SK-N-SH (cell line): Measurements from ENCODE around the gene SMG1.

ENCODE experiments used
- EP300 ChIP-seq, 2 experiments: IDR thresholded peaks; 2 replicates each; pipeline versions ENCODE4 v1.4.0 to v1.6.1; 2012; ENCODE audit warnings: borderline replicate concordance in 1 of 2, low read depth in 1 of 2, low read length in 1 of 2
- TAF1 ChIP-seq: IDR thresholded peaks from 2 replicates; pipeline ENCODE4 v1.6.1; 2012; ENCODE audit warnings: low read depth, mild to moderate bottlenecking, low read length, moderate library complexity, borderline replicate concordance
- TF ChIP-seq, protein P1 (sequence below): fragments of 150-350 bp; IDR thresholded peaks from 2 replicates; pipeline ENCODE4 v1.6.1; 2016; ENCODE audit warnings: mild to moderate bottlenecking, low read depth, low read length
- TF ChIP-seq, protein P2 (sequence below): fragments of 200-600 bp; sonication (generic); IDR thresholded peaks from 2 replicates; pipeline ENCODE4 v1.6.1; 2017; ENCODE audit warnings: antibody characterized with exemption, mild to moderate bottlenecking, moderate library complexity

DNA sequence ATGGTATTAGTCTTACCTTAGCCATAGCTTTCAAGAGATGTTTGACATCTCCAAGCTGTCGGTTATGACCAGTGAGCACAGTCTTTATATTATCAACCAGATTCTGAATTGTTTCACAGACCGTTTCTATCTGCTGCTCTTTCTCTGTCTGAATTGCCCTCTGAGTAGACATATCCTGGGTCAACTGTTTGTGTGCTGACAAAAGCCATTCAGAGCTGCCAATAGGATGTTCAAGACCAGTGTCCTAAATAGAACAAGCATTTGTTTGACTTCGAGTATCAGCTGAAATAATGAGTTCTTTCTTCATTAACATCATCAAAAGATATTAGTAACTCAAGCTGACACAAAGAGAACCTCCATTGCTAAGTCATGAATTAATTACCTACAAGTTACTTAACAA, 109.9 kb downstream of the SMG1 start:
- TF ChIP-seq, protein P1, sequence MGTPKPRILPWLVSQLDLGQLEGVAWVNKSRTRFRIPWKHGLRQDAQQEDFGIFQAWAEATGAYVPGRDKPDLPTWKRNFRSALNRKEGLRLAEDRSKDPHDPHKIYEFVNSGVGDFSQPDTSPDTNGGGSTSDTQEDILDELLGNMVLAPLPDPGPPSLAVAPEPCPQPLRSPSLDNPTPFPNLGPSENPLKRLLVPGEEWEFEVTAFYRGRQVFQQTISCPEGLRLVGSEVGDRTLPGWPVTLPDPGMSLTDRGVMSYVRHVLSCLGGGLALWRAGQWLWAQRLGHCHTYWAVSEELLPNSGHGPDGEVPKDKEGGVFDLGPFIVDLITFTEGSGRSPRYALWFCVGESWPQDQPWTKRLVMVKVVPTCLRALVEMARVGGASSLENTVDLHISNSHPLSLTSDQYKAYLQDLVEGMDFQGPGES, result no peak
- no peak for TF ChIP-seq TAF1
- TF ChIP-seq, protein P2, sequence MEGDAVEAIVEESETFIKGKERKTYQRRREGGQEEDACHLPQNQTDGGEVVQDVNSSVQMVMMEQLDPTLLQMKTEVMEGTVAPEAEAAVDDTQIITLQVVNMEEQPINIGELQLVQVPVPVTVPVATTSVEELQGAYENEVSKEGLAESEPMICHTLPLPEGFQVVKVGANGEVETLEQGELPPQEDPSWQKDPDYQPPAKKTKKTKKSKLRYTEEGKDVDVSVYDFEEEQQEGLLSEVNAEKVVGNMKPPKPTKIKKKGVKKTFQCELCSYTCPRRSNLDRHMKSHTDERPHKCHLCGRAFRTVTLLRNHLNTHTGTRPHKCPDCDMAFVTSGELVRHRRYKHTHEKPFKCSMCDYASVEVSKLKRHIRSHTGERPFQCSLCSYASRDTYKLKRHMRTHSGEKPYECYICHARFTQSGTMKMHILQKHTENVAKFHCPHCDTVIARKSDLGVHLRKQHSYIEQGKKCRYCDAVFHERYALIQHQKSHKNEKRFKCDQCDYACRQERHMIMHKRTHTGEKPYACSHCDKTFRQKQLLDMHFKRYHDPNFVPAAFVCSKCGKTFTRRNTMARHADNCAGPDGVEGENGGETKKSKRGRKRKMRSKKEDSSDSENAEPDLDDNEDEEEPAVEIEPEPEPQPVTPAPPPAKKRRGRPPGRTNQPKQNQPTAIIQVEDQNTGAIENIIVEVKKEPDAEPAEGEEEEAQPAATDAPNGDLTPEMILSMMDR, result no peak
- no peak for TF ChIP-seq EP300 (IDR thresholded peaks at IDR 0.05; ENCODE audit: borderline replicate concordance in 1 of 2, low read depth in 1 of 2, low read length in 1 of 2)
